GM12892 (cell line): ENCODE data around the gene PCBP2.
A peak's percentile ranks its signal among the peaks of the same experiment; 100 is the strongest.
"Not testable (repeated sequence)": the region's sequence is repeated elsewhere in the genome, so short reads cannot be mapped to it uniquely, and the experiment has no call there.

Experiments
- DNase-seq: peaks from one replicate; pipeline ENCODE4 v3.0.0; 2011; ENCODE audit not compliant: insufficient read length
- FAIRE-seq: peaks from 2 replicates; lab custom pipeline; 2011; peaks lifted over from hg19 to GRCh38; lab: Jason Lieb, UNC
- POLR2A ChIP-seq: IDR thresholded peaks from 2 replicates; pipeline ENCODE4 v1.6.1; 2011; ENCODE audit warnings: low read depth, low read length, control low read depth
- POLR2AphosphoS5 ChIP-seq: IDR thresholded peaks from 2 replicates; pipeline ENCODE4 v1.6.1; 2011; ENCODE audit warnings: low read depth, low read length, control low read depth
- TAF1 ChIP-seq: IDR thresholded peaks from 2 replicates; pipeline ENCODE4 v1.6.1; 2011; ENCODE audit warnings: low read depth, mild to moderate bottlenecking, control low read depth, low read length, borderline replicate concordance

The PCBP2 gene

GRCh38 chr12:53480491-53481442, 28.9 kb downstream of the PCBP2 start:
- FAIRE-seq (no peak), DNase-seq (no peak)

DNA sequence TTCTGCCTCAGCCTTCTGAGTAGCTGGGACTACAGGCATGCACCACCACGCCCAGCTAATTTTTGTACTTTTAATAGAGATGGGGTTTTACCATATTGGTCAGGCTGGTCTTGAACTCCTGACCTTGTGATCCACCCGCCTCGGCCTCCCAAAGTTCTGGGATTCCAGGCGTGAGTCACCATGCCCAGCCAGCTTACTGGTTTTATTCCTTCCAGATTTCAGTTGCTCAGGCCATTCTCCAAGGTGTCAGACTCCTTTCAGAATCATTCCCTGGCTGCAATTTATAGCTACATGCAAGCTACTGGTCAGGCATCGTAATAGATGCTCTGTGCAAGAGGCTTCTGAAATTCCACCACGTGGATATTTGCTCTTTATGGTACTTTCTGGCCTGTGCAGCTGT, 29.6 kb downstream of the PCBP2 start:
- not testable (repeated sequence) for DNase-seq, FAIRE-seq

More at GRCh38 chr12:53480491-53481442, 28.9 kb downstream of the PCBP2 start:
- TF ChIP-seq POLR2A (peak; percentile 26; the same call in 1 of the 2 replicates), POLR2AphosphoS5 (peak; percentile 53), TAF1 (no peak)

DNA sequence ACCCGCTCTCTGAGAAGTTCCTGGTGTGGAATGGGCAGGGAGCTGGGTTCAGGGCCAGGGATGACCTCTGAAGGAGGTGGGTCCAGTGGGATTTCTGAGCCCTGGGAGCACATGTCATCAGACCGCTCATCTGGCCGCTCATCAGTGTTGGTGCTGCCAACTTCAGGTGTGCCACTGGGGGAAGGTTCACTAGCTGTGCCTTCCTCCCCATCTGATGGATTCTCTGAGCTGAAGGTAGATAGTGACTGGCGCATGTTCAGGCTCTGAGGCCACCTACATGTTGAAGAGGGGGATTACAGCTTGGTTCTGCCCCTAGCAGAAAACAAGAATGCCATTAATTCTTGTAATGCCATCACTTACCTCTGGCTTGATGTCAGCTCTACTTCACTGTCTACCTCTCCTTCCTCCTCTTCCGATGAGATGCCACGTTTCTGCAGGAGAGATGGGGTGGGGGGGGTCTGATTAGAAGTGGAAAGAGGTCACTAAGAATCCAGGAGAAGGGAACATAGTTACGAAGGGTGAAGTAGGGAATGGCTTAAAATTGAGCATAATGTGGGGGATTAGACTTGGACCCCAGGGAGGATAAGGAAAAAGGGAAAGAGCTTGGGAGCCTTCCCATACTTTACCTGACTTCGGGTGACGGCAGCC, 30.2 kb downstream of the PCBP2 start:
- DNase-seq (no peak), FAIRE-seq (no peak)
- TF ChIP-seq POLR2A: peak; percentile 57
- TF ChIP-seq POLR2AphosphoS5: 0 out of 2 replicates have a peak, but pooled peaks have one; percentile 21
- TF ChIP-seq TAF1: no peak

GRCh38 chr12:53482626-53483168, 30.8 kb downstream of the PCBP2 start:
- FAIRE-seq (no peak), DNase-seq (no peak)
- TF ChIP-seq POLR2AphosphoS5: peak; percentile 68
- TF ChIP-seq TAF1: no peak

DNA sequence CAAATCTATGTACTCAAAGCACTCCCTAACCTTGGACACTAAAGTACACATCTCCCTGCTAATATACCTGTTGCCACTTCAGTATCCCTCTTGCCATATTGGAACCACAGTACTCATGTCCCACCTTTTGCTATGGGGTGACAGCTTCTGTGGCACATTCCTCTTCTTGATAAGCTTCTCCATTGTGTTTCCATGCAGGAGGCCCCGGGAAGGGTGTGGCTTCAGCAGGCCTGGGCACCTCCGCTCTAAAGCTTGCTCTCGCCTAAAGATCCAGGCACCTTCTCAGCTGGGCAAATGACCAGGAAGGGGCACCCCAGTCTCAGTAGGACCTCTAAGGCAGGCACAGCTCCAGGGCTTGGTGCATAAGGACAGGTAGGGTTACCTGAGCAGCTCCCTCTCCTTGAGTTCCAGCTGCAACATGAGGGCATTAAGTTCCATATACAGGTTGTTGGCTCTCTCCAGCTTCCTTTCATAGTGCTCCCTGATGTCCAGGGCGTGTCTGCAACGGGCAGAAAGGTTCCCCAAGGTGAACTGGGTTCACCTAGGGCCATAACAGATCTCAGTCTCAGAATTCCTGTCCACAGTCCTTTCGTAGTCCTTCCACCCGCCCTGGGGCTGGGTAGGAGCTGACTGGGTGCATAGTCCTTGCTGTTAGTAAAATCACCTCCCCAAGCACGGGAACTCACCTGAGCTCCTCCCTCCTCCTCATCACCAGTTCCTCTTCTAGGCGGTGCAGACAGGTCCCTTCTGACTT, 31.5 kb downstream of the PCBP2 start:
- no peak for TF ChIP-seq TAF1
- TF ChIP-seq POLR2AphosphoS5: peak; percentile 80
- FAIRE-seq: no peak
- DNase-seq: no peak

DNA sequence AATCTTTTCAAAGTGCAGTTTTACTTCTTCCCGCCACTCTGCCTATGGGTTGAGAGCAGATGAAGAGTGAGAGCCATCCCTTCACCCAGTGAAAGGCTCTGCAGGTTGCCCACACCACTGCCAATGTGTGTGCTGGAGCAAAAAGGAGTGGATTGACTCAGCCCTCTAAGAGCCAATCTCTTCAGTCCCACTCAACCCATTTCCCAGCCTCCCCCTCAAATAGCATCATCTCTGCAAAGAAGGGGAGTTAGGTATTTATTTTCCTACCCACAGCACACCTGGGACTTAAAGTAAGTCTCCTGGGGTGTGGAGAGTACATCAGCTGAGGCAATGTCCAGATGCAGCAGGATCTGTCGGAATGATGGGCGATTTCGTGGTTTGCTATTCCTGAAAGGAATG, 32.1 kb downstream of the PCBP2 start:
- TF ChIP-seq POLR2AphosphoS5 (no peak), POLR2A (no peak), TAF1 (no peak)
- no peak for DNase-seq
- FAIRE-seq: no peak

- FAIRE-seq (no peak), DNase-seq (no peak)
Measured at GRCh38 chr12:53484686-53485575, 33.0 kb downstream of the PCBP2 start.

DNA sequence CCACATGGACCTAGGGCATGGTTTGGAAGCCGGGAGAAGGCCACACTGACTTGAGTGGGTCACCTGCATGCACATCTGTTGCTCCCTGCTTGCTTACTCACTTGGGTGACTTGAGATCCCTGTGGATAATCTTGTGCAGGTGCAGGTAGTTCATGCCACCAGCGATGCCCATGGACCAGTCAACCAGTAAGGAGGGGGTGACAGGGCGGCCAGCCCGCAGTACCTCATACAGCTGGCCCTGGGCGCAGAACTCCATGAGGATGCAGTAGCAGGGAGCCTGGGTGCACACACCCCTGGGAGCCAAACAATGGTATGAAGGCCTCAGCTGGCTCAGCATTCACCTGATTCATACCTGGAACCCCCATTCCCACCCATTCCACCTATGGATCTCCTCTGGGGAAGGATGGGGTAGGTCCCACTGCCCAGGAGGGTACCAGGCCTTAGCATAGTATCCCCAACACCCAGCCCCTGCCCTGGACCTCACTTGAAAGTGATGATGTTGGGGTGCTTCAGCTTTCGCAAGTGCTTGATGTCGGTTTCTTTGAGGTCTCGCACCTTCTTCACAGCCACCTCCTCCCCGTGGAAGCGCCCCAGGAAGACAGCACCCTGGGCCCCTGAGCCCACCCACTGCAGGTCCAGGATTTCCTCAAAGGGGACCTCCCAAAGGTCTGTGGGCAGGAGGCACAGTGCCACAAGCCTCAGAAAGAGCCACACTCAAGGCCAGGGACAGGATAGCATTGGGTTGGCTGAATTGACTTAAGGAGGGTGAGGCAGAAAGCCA, 34.2 kb downstream of the PCBP2 start:
- TF ChIP-seq TAF1 (no peak), POLR2A (peak; percentile 14)
- no peak for DNase-seq
- FAIRE-seq: no peak

More at GRCh38 chr12:53484686-53485575, 33.0 kb downstream of the PCBP2 start:
- TF ChIP-seq TAF1 (no peak), POLR2AphosphoS5 (no peak; the same call in 1 of the 2 replicates), POLR2A (no peak; the same call in 1 of the 2 replicates)

DNA sequence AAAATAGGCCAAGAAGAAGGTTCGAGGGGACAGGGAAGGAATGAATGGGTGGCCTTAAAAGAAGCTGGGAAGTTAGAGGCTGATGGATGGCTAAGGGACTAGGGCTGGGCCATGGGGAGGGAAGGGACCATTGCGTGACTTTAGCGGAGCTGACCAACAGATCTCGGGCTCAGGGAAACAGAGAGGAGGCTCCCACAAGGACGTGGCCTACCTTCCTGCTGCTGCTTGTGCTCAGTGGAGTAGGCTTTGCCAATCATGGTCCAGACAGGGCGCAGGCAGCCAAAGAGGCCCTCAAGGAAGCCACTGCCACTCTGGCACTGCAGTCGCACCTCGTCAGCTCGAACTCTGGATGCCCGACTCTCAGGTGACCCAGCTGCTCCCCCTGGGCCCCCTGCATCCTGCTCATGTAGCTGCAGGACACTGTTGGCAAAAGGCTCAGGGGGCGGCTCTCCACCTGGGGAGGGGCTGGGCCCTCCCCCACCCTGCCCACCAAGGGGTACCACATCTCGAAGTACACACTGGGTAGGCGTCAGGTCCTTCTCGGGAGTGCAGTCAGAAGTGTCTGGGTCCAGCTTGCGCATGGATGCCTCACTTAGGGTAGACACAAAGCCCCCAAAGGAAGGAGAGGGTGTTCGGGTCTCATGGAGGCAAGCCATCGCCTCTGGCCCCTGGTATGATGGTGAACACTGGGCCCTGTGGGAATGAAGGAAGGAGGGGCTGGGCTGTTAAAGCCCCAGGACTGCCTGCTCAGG, 35.0 kb downstream of the PCBP2 start:
- no peak for DNase-seq
- FAIRE-seq: no peak
- no peak; the same call in 1 of the 2 replicates for TF ChIP-seq POLR2AphosphoS5
- no peak; the same call in 1 of the 2 replicates for TF ChIP-seq POLR2A
- TF ChIP-seq TAF1: no peak
